A549 (cell line): ENCODE data around the gene TSN. TPM values are rescaled to one million over a fixed set of nuclear protein-coding genes. Genes with fewer than 3 reads are reported as not detected.

Experiments
- ATAC-seq, 2 experiments: fragments of 200-7000 bp in 1 of 2; fragments of >200 bp in 1 of 2; cut with Nextera tagmentation in 1 of 2; cut with Tn5 transposase in 1 of 2; 3 replicates each; pipeline versions ENCODE4 v1.8.0 to v1.9.1; 2018 to 2020; ENCODE audit warnings: mild to moderate bottlenecking in 1 of 2, moderate library complexity in 1 of 2
- CTCF ChIA-PET: fragments of 300-600 bp; sonication (Branson Sonifier 250); formaldehyde crosslinking; extraction: SDS; loops from one replicate; lab custom pipeline; 2021; ENCODE audit warnings: antibody characterized with exemption, inconsistent platforms; lab: Yijun Ruan, JAX
- POLR2A ChIA-PET: fragments of 350-600 bp; formaldehyde crosslinking; extraction: SDS; loops from one replicate; lab custom pipeline; 2021; ENCODE audit warnings: antibody characterized with exemption, inconsistent platforms; lab: Yijun Ruan, JAX
- DNase-seq, 2 experiments: peaks; one replicate each; pipeline versions ENCODE4 v3.0.0 to v3.0.0-alpha.2; 2011 to 2016; ENCODE audit warnings: low read depth in 1 of 2, low spot score in 1 of 2
- FAIRE-seq: peaks from 2 replicates; lab custom pipeline; 2011; peaks lifted over from hg19 to GRCh38; lab: Jason Lieb, UNC
- H3K27ac ChIP-seq, 2 experiments: fragments of >200 bp; sonication (Bioruptor Twin); formaldehyde crosslinking; 3 replicates each; pipeline ENCODE4 v1.5.1; 2016 to 2017
- H3K4me1 ChIP-seq: fragments of >200 bp; sonication (Bioruptor Twin); formaldehyde crosslinking; 3 replicates; pipeline ENCODE4 v1.6.1; 2016
- H3K4me2 ChIP-seq: fragments of >200 bp; sonication (Bioruptor Twin); formaldehyde crosslinking; 3 replicates; pipeline ENCODE4 v1.6.1; 2016
- H3K4me3 ChIP-seq: fragments of >200 bp; sonication (Bioruptor Twin); formaldehyde crosslinking; 3 replicates; pipeline ENCODE4 v1.5.1; 2016
- H3K9me3 ChIP-seq: fragments of >200 bp; sonication (Bioruptor Twin); formaldehyde crosslinking; 3 replicates; pipeline ENCODE4 v1.6.1; 2016
- BCL3 ChIP-seq: fragments of >200 bp; sonication (Bioruptor Twin); formaldehyde crosslinking; IDR thresholded peaks from 3 replicates; pipeline ENCODE4 v1.6.1; 2016
- CEBPB ChIP-seq, 2 experiments: fragments of >200 bp in 1 of 2; sonication (Bioruptor Twin) in 1 of 2; formaldehyde crosslinking in 1 of 2; IDR thresholded peaks; 2 replicates each; pipeline ENCODE4 v1.6.1; 2012 to 2016
- CHD4 ChIP-seq: fragments of 200-600 bp; sonication (generic); IDR thresholded peaks from 2 replicates; pipeline ENCODE4 v1.6.1; 2016; ENCODE audit warnings: antibody characterized with exemption, mild to moderate bottlenecking, borderline replicate concordance
- EHMT2 ChIP-seq: fragments of 200-600 bp; sonication (generic); IDR thresholded peaks from 2 replicates; pipeline ENCODE4 v1.6.1; 2016; ENCODE audit warnings: antibody characterized with exemption, low read depth, mild to moderate bottlenecking, moderate library complexity
- ESRRA ChIP-seq: fragments of 150-350 bp; IDR thresholded peaks from 2 replicates; pipeline ENCODE4 v1.6.1; 2014; ENCODE audit warnings: mild to moderate bottlenecking, low read length, borderline replicate concordance
- FOSB ChIP-seq: fragments of 250-450 bp; sonication (Bioruptor Pico); IDR thresholded peaks from 2 replicates; pipeline ENCODE4 v1.5.0; 2020; ENCODE audit warnings: mild to moderate bottlenecking, moderate library complexity
- HES2 ChIP-seq: fragments of >200 bp; sonication (Bioruptor Twin); formaldehyde crosslinking; IDR thresholded peaks from 2 replicates; pipeline ENCODE4 v1.6.1; 2016
- HEYL ChIP-seq: fragments of 250-450 bp; sonication (Bioruptor Pico); IDR thresholded peaks from 2 replicates; pipeline ENCODE4 v1.8.0; 2021; ENCODE audit warnings: mild to moderate bottlenecking, moderate library complexity
- HOXA7 ChIP-seq: fragments of 250-450 bp; sonication (Bioruptor Pico); IDR thresholded peaks from 2 replicates; pipeline ENCODE4 v1.5.0; 2020; ENCODE audit warnings: mild to moderate bottlenecking, moderate library complexity
- HOXB13 ChIP-seq: fragments of 250-450 bp; sonication (Bioruptor Pico); IDR thresholded peaks from 2 replicates; pipeline ENCODE4 v1.5.0; 2020; ENCODE audit warnings: low read depth, mild to moderate bottlenecking, moderate library complexity
- JUNB ChIP-seq: fragments of >200 bp; sonication (Bioruptor Twin); formaldehyde crosslinking; IDR thresholded peaks from 2 replicates; pipeline ENCODE4 v1.6.1; 2016
- KDM1A ChIP-seq: fragments of 200-600 bp; sonication (generic); IDR thresholded peaks from 2 replicates; pipeline ENCODE4 v1.6.1; 2016; ENCODE audit warnings: low read depth, mild to moderate bottlenecking
- MYC ChIP-seq: IDR thresholded peaks from 2 replicates; pipeline ENCODE4 v1.6.1; 2012; ENCODE audit warnings: mild to moderate bottlenecking, inconsistent platforms, low read length, improper control_type of control experiment, borderline replicate concordance
- NFE2L2 ChIP-seq: fragments of 150-350 bp; conservative IDR thresholded peaks from 2 replicates; pipeline ENCODE4 v1.6.1; 2014; ENCODE audit warnings: low read length
- NPAS2 ChIP-seq: fragments of 250-450 bp; sonication (Bioruptor Pico); IDR thresholded peaks from 2 replicates; pipeline ENCODE4 v1.8.0; 2022; ENCODE audit warnings: mild to moderate bottlenecking, moderate library complexity, borderline replicate concordance
- PBX3 ChIP-seq: IDR thresholded peaks from 2 replicates; pipeline ENCODE4 v1.6.1; 2012
- PHF8 ChIP-seq: fragments of 200-600 bp; sonication (generic); IDR thresholded peaks from 2 replicates; pipeline ENCODE4 v1.6.1; 2016; ENCODE audit warnings: low read depth, mild to moderate bottlenecking, antibody characterized with exemption, moderate library complexity, borderline replicate concordance
- POLR2A ChIP-seq: IDR thresholded peaks from 2 replicates; pipeline ENCODE4 v1.6.1; 2012; ENCODE audit warnings: mild to moderate bottlenecking, low read length
- RAD21 ChIP-seq, 2 experiments: fragments of >200 bp in 1 of 2; sonication (Bioruptor Twin) in 1 of 2; formaldehyde crosslinking in 1 of 2; IDR thresholded peaks in 1 of 2; conservative IDR thresholded peaks in 1 of 2; 2 replicates in 1 of 2; 3 replicates in 1 of 2; pipeline ENCODE4 v1.6.1; 2012 to 2018; ENCODE audit warnings: inconsistent platforms in 1 of 2
- RFX5 ChIP-seq: fragments of 450-650 bp; IDR thresholded peaks from 2 replicates; pipeline ENCODE4 v1.7.1; 2014; ENCODE audit warnings: antibody characterized with exemption, mild to moderate bottlenecking, moderate library complexity
- RNF2 ChIP-seq: fragments of 200-600 bp; sonication (generic); IDR thresholded peaks from 2 replicates; pipeline ENCODE4 v1.6.1; 2016; ENCODE audit warnings: low read depth, mild to moderate bottlenecking, antibody characterized with exemption, moderate library complexity, borderline replicate concordance
- SMC3 ChIP-seq: fragments of >200 bp; sonication (Bioruptor Twin); formaldehyde crosslinking; IDR thresholded peaks from 3 replicates; pipeline ENCODE4 v1.6.1; 2018; ENCODE audit warnings: inconsistent platforms
- SREBF2 ChIP-seq: fragments of 450-650 bp; IDR thresholded peaks from 2 replicates; pipeline ENCODE4 v1.6.1; 2014; ENCODE audit warnings: mild to moderate bottlenecking, moderate library complexity
- TFCP2L1 ChIP-seq: fragments of 250-450 bp; sonication (Bioruptor Pico); IDR thresholded peaks from 2 replicates; pipeline ENCODE4 v1.5.0; 2021; ENCODE audit warnings: mild to moderate bottlenecking
- ZFP36 ChIP-seq: fragments of 450-650 bp; IDR thresholded peaks from 2 replicates; pipeline ENCODE4 v1.6.1; 2014; ENCODE audit warnings: borderline replicate concordance; ENCODE audit not compliant: partially characterized antibody
- ZNF302 ChIP-seq: fragments of 250-450 bp; sonication (Bioruptor Pico); IDR thresholded peaks from 2 replicates; pipeline ENCODE4 v1.9.0; 2021; ENCODE audit warnings: inconsistent platforms, mild to moderate bottlenecking, moderate library complexity
- ZSCAN20 ChIP-seq: fragments of 250-450 bp; sonication (Bioruptor Pico); IDR thresholded peaks from 2 replicates; pipeline ENCODE4 v1.8.0; 2022; ENCODE audit warnings: mild to moderate bottlenecking, moderate library complexity
- WGBS: methylation state at CpG from one replicate; pipeline ENCODE4 v1.1.6; 2017; ENCODE audit errors: missing lambda C conversion rate; 5-methylcytosine and 5-hydroxymethylcytosine counted together
- polyA plus RNA-seq, 4 experiments: library from polyadenylated mRNA; depleted of rRNA in 3 of 4; stranded (reverse); fragments of >200 nt; fragmentation: RNase III in 1 of 4; extraction: RNeasy Plus Mini Kit Qiagen cat#74134 plus additional on column Dnase treatment in 1 of 4; gene quantifications; 2 replicates in 3 of 4; 3 replicates in 1 of 4; pipeline ENCODE4 v1.2.3, GENCODE V29; 2011 to 2017

TSN gene
- polyA plus RNA-seq, 2 of the 4 experiments (the other 2 are of a cell fraction) = 56.8 to 101 TPM

GRCh38 chr2:121707920-121708361 is 47.5 kb upstream of the TSN start:
- peak overlapping the region; percentile 56 for H3K4me2 ChIP-seq
- H3K4me3 ChIP-seq = no peak overlapping the region
- ChIA-PET POLR2A (interaction anchor here (1.0 to 1.3 kb wide), 2 partner anchors 58 to 177 kb away, joined by 3 to 7 read pairs; partner anchors contain the start of genes CLASP1 and RNU4ATAC), CTCF (interaction anchor here (1.7 kb wide), 1 partner anchor 10 kb away, joined by 5 read pairs; no protein-coding TSS in a partner anchor)
- peak overlapping the region; percentile 37 to 61 for H3K27ac ChIP-seq
- DNase-seq (peak in 1 of 2 experiments; percentile 73), FAIRE-seq (no peak), ATAC-seq (peak; percentile 91 to 97)
- H3K4me1 ChIP-seq = peaks cover 19% of the 10 kb centered on the region
- TF ChIP-seq NPAS2 (CRISPR knock-in tag) = no peak
- no peak for TF ChIP-seq RNF2
- TF ChIP-seq FOSB = no peak
- no peak for TF ChIP-seq ESRRA
- TF ChIP-seq ZSCAN20 (CRISPR knock-in tag) = no peak
- no peak for TF ChIP-seq SREBF2
- no peak for TF ChIP-seq JUNB
- no peak for TF ChIP-seq TFCP2L1 (CRISPR knock-in tag)
- no peak for TF ChIP-seq PHF8
- TF ChIP-seq KDM1A = no peak
- TF ChIP-seq SMC3 = no peak
- TF ChIP-seq BCL3 = no peak
- TF ChIP-seq ZFP36 = no peak
- no peak for TF ChIP-seq NFE2L2
- no peak for TF ChIP-seq HOXA7 (CRISPR knock-in tag)
- TF ChIP-seq CEBPB (IDR thresholded peaks at IDR 0.05) = no peak
- H3K9me3 ChIP-seq = no peaks in the 10 kb centered on the region
- 43% methylated on average over 5 of the region's 5 CpGs for WGBS

- Histone ChIP-seq H3K4me1 (peaks cover 19% of the 10 kb centered on the region), H3K4me2 (no peak overlapping the region), H3K4me3 (no peak overlapping the region), H3K27ac (0 out of 6 replicates have a peak overlapping the region, but pooled peaks of 1 of the 2 experiments have one; percentile 26), H3K9me3 (no peaks in the 10 kb centered on the region)
- no peak for ATAC-seq
- CTCF ChIA-PET = no interaction called here
- FAIRE-seq = no peak
- WGBS = 66% methylated on average over 10 of the region's 11 CpGs
- no peak for DNase-seq
- no peak for TF ChIP-seq BCL3
- no peak for TF ChIP-seq POLR2A
- no peak for TF ChIP-seq EHMT2
- TF ChIP-seq ESRRA = no peak
- TF ChIP-seq CHD4 = no peak
- TF ChIP-seq HES2 = no peak
- TF ChIP-seq MYC = no peak
- no peak for TF ChIP-seq TFCP2L1 (CRISPR knock-in tag)
- no peak for TF ChIP-seq NFE2L2
- TF ChIP-seq RAD21 (conservative IDR thresholded peaks at IDR 0.05 in 1 of 2, IDR thresholded peaks at IDR 0.05 in 1 of 2) = no peak
- TF ChIP-seq PBX3 = no peak
- TF ChIP-seq RFX5 = no peak
- no peak for TF ChIP-seq HOXB13 (CRISPR knock-in tag)
- no peak for TF ChIP-seq ZSCAN20 (CRISPR knock-in tag)
- TF ChIP-seq JUNB = no peak
- TF ChIP-seq ZNF302 (CRISPR knock-in tag) = no peak
- TF ChIP-seq HEYL = no peak
- POLR2A ChIA-PET = no interaction called here
Measured at GRCh38 chr2:121709776-121710469, 45.5 kb upstream of the TSN start.
